HG03064 (cell line): ENCODE results near the gene MRPS34.

Experiments used
- ATAC-seq: cut with Tn5 transposase; IDR thresholded peaks from one replicate; pipeline ENCODE4 v1.9.1; 2021; ENCODE audit warnings: low read depth; ENCODE audit not compliant: unreplicated experiment

MRPS34 gene

GRCh38 chr16:1731603-1732002 lies 41.3 kb downstream of the MRPS34 start:
- no peak for ATAC-seq

- no peak for ATAC-seq
Observed at GRCh38 chr16:1731073-1731472, 41.9 kb downstream of the MRPS34 start.

- ATAC-seq: no peak
Observed at GRCh38 chr16:1729445-1729844, 43.5 kb downstream of the MRPS34 start.

GRCh38 chr16:1729026-1729425 lies 43.9 kb downstream of the MRPS34 start:
- ATAC-seq: no peak

GRCh38 chr16:1727651-1728624 lies 45.0 kb downstream of the MRPS34 start:
- no peak for ATAC-seq

GRCh38 chr16:1726661-1727502 lies 46.1 kb downstream of the MRPS34 start:
- no peak for ATAC-seq

GRCh38 chr16:1724491-1724890 lies 48.4 kb downstream of the MRPS34 start:
- no peak for ATAC-seq

GRCh38 chr16:1723450-1724147 lies 49.3 kb downstream of the MRPS34 start:
- ATAC-seq: no peak
